Breast epithelium (tissue), 3 donors: ENCODE measurements around the gene ZNFX1.

Experiments
- POLR2A ChIP-seq: fragments of 450-650 bp; IDR thresholded peaks from one replicate; pipeline ENCODE4 v1.6.1; 2016; ENCODE audit warnings: antibody characterized with exemption, mild to moderate bottlenecking, moderate library complexity
- TF ChIP-seq, protein P1 (sequence below), 3 donors: fragments of 450-650 bp; IDR thresholded peaks; one replicate each; pipeline ENCODE4 v1.5.1; 2016 to 2017; ENCODE audit warnings: antibody characterized with exemption in 3 of 3, mild to moderate bottlenecking in 3 of 3, moderate library complexity in 3 of 3

GRCh38 chr20:49312661-49313060 lies 34.8 kb upstream of the ZNFX1 start:
- TF ChIP-seq, protein P1, sequence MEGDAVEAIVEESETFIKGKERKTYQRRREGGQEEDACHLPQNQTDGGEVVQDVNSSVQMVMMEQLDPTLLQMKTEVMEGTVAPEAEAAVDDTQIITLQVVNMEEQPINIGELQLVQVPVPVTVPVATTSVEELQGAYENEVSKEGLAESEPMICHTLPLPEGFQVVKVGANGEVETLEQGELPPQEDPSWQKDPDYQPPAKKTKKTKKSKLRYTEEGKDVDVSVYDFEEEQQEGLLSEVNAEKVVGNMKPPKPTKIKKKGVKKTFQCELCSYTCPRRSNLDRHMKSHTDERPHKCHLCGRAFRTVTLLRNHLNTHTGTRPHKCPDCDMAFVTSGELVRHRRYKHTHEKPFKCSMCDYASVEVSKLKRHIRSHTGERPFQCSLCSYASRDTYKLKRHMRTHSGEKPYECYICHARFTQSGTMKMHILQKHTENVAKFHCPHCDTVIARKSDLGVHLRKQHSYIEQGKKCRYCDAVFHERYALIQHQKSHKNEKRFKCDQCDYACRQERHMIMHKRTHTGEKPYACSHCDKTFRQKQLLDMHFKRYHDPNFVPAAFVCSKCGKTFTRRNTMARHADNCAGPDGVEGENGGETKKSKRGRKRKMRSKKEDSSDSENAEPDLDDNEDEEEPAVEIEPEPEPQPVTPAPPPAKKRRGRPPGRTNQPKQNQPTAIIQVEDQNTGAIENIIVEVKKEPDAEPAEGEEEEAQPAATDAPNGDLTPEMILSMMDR (IDR thresholded peaks at IDR 0.05), result no peak
- TF ChIP-seq POLR2A, result no peak
